Measurements from ENCODE around the gene TRRAP. TPM values are rescaled to one million over a fixed set of nuclear protein-coding genes. Genes with fewer than 3 reads are reported as not detected.

TRRAP gene
- total and polyA plus RNA-seq, 2 of the 8 experiments (the other 6 are each of a cell fraction or from before 2014, with no cell fraction given), result 21.7 to 48.6 TPM

DNA sequence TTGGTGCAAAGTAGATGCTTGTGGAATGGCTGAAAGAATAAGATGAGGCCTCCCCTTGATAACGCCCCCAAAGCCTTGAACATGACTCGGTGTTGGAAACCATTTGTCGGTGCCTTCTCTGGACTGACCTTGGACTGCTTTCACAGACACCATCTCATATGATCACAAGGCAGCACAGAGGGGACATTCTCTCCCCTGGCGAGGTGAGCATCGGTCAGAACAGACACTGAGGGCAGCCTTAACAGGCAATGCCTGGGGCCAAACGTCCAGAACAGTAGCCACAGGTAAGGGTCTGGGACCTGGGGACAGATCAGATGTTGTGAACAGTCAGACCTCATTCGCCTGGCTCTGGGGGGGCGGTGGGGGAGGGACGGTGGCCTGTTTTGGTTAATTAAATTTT is 2.8 kb upstream of the TRRAP start:
- H3K79me2 ChIP-seq (ENCODE audit: control insufficient read depth in 1 of 2, insufficient read depth in 2 of 2, low read length in 2 of 2), result peaks cover 12 to 15% of the 10 kb centered on the region in 2 experiments
- peaks cover 0 to 9% (median 6%) of the 10 kb centered on the region in 4 experiments; a peak in 2 of 7 replicates for H3K27me3 ChIP-seq (replicated peaks in 1 of 4; ENCODE audit: control insufficient read depth in 3 of 4, extremely low read depth in 1 of 4, insufficient read depth in 3 of 4, low read length in 3 of 4)
- no peak overlapping the region for H2BK12ac ChIP-seq (ENCODE audit: low read depth, low read length)
- no peak overlapping the region for H2AK5ac ChIP-seq (ENCODE audit: low read depth, low read length)
- H3K4me3 ChIP-seq (ENCODE audit: extremely low read depth in 1 of 4, insufficient read depth in 2 of 4, low read depth in 3 of 4, low read length in 4 of 4), result no peak overlapping the region
- H3K4me2 ChIP-seq (ENCODE audit: insufficient read depth in 1 of 2, low read depth in 2 of 2, low read length in 2 of 2), result no peak overlapping the region
- H3K79me1 ChIP-seq (ENCODE audit: low read depth, low read length), result peaks cover 5% of the 10 kb centered on the region
- H4K5ac ChIP-seq (ENCODE audit: insufficient read length, low read depth, low read length), result no peak overlapping the region
- DNase-seq (ENCODE audit: low read depth in 1 of 2, low spot score in 2 of 2) (no peak), FAIRE-seq (no peak)
- POLR2A ChIA-PET (ENCODE audit: partially characterized antibody), result no interaction called here
- H3K23ac ChIP-seq (ENCODE audit: insufficient read length), result no peak overlapping the region
- CTCF ChIA-PET (ENCODE audit: partially characterized antibody), result no interaction called here
- no peak overlapping the region for H4K91ac ChIP-seq (replicated peaks; ENCODE audit: insufficient read length, low read length)
- H2BK20ac ChIP-seq (ENCODE audit: low read length), result no peak overlapping the region
- peaks cover 0 to 18% (median 7%) of the 10 kb centered on the region in 4 experiments; a peak in 5 of 7 replicates for H3K4me1 ChIP-seq (replicated peaks in 1 of 4; ENCODE audit: control insufficient read depth in 3 of 4, insufficient read depth in 4 of 4, low read length in 3 of 4)
- H2BK5ac ChIP-seq (ENCODE audit: low read depth, low read length), result no peak overlapping the region
- no peak overlapping the region for H2AFZ ChIP-seq (ENCODE audit: low read length)
- no peak overlapping the region for H2BK15ac ChIP-seq (ENCODE audit: low read length)
- H3K18ac ChIP-seq (ENCODE audit: extremely low read depth, low read length), result no peak overlapping the region
- H3K9ac ChIP-seq (replicated peaks in 1 of 4; ENCODE audit: extremely low read depth in 1 of 4, low read depth in 3 of 4, low read length in 3 of 4), result no peak overlapping the region
- no peak overlapping the region for H3K56ac ChIP-seq (replicated peaks; ENCODE audit: insufficient read length, low read depth, low read length)
- H3K14ac ChIP-seq (ENCODE audit: insufficient read length), result no peak overlapping the region
- peaks cover 6% of the 10 kb centered on the region for H3K23me2 ChIP-seq (ENCODE audit: low read depth, low read length)
- no peak overlapping the region for H3K4ac ChIP-seq (replicated peaks; ENCODE audit: insufficient read length, low read depth, low read length)
- no peak overlapping the region for H3K27ac ChIP-seq (ENCODE audit: low read depth, low read length)
- TF ChIP-seq CEBPB (IDR thresholded peaks at IDR 0.05; ENCODE audit: low read depth, low read length), result no peak
- no peak for TF ChIP-seq ZNF274 (IDR thresholded peaks at IDR 0.05; ENCODE audit: borderline replicate concordance, extremely low read depth, low read length)
- H3K9me3 ChIP-seq (ENCODE audit: insufficient read depth in 2 of 2, low read depth in 1 of 2, low read length in 1 of 2), result no peaks in the 10 kb centered on the region
- no peak overlapping the region for H4K8ac ChIP-seq (ENCODE audit: extremely low read depth, insufficient read depth, low read length)
- H2BK120ac ChIP-seq (replicated peaks; ENCODE audit: low read depth, low read length), result no peak overlapping the region
- H4K20me1 ChIP-seq (replicated peaks in 1 of 2; ENCODE audit: control insufficient read depth in 1 of 2, insufficient read depth in 2 of 2, low read length in 2 of 2), result peaks cover 6 to 9% of the 10 kb centered on the region in 2 experiments
- 85% methylated on average over 8 of the region's 9 CpGs; no CpG with 5 or more reads in 1 of the 2 experiments for WGBS, 2 experiments (ENCODE audit: extremely low coverage in 1 of 2, insufficient coverage in 1 of 2, insufficient read length in 1 of 2, insufficient replicate concordance in 2 of 2, low coverage in 1 of 2, low lambda C conversion rate in 2 of 2, missing lambda C conversion rate in 1 of 2)
- H3K36me3 ChIP-seq (ENCODE audit: control insufficient read depth in 2 of 4, insufficient read depth in 4 of 4, low read length in 3 of 4), result no peaks in the 10 kb centered on the region

Measured in H1 (cell line).